Measurements from ENCODE around the gene TP53INP2.
"Not testable (repeated sequence)": the region's sequence is repeated elsewhere in the genome, so short reads cannot be mapped to it uniquely, and the experiment has no call there.

The TP53INP2 gene

DNA sequence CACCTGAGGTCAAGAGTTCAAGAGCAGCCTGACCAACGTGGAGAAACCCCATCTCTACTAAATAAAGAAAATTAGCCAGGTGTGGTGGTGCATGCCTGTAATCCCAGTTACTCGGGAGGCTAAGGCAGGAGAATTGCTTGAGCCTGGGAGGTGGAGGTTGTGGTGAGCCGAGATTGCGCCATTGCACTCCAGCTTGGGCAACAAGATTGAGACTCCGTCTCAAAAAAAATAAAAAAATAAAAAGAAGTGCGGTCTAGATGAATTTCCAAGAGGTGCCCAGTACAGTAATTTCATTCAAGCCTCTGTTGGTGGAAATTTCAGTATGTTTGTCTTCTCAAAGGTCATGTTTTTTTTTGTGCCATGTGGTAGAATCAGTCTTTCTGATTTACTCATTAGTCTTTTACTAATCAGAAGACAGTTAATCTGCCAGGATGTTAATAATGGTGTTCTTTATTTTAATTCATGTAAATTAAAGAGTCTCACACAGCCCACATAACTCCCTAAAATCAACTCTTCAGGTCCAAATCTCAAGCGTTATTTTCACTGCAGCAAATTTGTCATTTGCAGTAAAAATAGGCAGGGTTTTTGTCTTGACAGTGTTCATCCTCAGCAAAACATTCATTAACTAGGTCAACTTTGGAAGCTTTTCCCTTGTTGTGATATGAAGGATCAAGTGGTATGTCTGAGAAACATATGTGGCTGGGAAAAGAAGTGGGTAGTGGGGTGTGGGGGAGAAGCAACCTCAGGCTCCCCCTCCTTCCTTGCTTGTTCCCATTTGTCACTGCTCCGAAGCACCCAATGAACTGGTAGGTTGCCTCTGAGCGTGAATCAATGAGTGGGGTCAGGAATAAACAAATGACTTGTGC is 13.3 kb downstream of the TP53INP2 start:
- TF ChIP-seq, protein P1, sequence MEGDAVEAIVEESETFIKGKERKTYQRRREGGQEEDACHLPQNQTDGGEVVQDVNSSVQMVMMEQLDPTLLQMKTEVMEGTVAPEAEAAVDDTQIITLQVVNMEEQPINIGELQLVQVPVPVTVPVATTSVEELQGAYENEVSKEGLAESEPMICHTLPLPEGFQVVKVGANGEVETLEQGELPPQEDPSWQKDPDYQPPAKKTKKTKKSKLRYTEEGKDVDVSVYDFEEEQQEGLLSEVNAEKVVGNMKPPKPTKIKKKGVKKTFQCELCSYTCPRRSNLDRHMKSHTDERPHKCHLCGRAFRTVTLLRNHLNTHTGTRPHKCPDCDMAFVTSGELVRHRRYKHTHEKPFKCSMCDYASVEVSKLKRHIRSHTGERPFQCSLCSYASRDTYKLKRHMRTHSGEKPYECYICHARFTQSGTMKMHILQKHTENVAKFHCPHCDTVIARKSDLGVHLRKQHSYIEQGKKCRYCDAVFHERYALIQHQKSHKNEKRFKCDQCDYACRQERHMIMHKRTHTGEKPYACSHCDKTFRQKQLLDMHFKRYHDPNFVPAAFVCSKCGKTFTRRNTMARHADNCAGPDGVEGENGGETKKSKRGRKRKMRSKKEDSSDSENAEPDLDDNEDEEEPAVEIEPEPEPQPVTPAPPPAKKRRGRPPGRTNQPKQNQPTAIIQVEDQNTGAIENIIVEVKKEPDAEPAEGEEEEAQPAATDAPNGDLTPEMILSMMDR (IDR thresholded peaks at IDR 0.05; ENCODE audit: low read depth, low read length), result no peak
- H3K27me3 ChIP-seq (ENCODE audit: insufficient read depth, low read depth, severe bottlenecking), result no peaks in the 10 kb centered on the region
- no peak for DNase-seq
- H3K4me3 ChIP-seq (ENCODE audit: low read depth, low read length), result no peak overlapping the region
- H3K27ac ChIP-seq, result no peak overlapping the region
- H3K9me3 ChIP-seq (ENCODE audit: severe bottlenecking), result no peaks in the 10 kb centered on the region
- peaks cover 18% of the 10 kb centered on the region for H3K36me3 ChIP-seq

DNA sequence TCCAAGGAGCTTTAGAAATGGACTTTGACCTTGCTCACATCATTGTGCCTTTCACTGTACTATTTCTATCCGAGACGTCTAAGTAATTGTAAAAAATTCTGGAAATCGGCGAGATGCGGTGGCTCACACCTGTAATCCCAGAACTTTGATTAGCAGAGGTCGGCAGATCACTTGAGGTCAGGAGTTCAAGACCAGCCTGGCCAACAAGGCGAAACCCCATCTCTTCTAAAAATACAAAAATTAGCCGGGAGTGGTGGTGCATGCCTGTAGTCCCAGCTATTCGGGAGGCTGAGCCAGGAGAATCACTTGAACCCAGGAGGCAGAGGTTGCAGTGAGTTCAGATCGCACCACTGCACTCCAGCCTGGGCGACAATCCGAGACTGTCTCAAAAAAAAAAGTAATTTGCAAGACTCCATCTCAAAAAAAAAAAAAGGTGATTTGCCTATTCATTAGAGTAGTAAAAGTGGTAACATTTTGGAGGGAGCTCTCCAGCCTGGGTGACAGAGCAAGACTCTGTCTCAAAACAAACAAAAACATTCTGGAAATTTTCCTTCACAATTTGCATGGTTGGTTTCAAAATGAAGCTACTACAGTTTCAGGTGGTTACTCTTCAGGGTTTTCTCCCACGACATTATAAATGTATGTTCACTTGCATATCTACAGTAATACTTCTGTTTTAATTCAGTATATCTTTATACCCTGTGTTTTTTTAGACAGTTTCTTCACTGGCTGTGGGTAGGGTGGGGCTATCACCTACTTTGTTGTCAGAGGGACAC is 15.3 kb downstream of the TP53INP2 start:
- H3K9me3 ChIP-seq (ENCODE audit: severe bottlenecking); H3K27me3 ChIP-seq (ENCODE audit: insufficient read depth, low read depth, severe bottlenecking); H3K27ac ChIP-seq; H3K4me3 ChIP-seq (ENCODE audit: low read depth, low read length); DNase-seq: not testable (repeated sequence)
- H3K36me3 ChIP-seq, result peaks cover 17% of the 10 kb centered on the region

DNA sequence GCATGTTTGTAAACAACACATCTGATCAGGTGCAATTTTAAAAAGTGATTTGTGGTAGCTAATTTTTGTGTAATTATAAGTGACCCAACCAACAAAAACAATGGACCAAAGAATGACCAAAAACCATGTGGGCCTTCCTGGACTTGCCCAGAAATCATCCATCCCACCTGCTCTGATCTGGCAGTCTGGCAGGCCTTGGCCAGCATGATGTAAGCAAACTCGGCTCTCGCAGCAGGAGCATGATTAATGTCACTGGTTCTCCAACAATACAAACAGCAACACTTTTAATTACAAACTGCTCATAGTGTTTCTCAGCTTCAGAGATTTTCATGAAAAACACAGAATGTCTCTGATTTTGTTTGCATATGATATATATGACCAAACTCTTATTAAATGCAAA is 16.1 kb downstream of the TP53INP2 start:
- Histone ChIP-seq H3K27me3 (ENCODE audit: insufficient read depth, low read depth, severe bottlenecking) (no peaks in the 10 kb centered on the region), H3K27ac (no peak overlapping the region), H3K4me3 (ENCODE audit: low read depth, low read length) (no peak overlapping the region), H3K36me3 (peaks cover 18% of the 10 kb centered on the region), H3K9me3 (ENCODE audit: severe bottlenecking) (no peaks in the 10 kb centered on the region)
- DNase-seq, result no peak
- TF ChIP-seq, protein P1 (IDR thresholded peaks at IDR 0.05; ENCODE audit: low read depth, low read length), result no peak

DNA sequence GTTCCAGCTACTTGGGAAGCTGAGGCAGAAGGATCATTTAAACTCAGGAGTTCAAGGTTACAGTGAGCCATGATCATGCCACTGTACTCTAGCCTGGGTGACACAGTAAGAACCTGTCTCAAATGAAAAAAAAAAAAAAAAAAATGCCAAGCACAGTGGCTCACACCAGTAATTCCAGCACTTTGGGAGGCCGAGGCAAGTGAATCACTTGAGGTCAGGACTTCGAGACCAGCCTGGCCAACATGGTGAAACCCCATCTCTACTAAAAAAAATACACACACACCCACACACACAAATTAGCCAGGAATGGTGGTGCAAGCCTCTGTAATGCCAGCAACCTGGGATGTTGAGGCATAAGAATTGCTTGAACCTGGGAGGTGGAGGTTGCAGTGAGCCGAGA is 18.4 kb downstream of the TP53INP2 start:
- H3K36me3 ChIP-seq, result peaks cover 33% of the 10 kb centered on the region
- H3K9me3 ChIP-seq (ENCODE audit: severe bottlenecking), result not testable (repeated sequence)

DNA sequence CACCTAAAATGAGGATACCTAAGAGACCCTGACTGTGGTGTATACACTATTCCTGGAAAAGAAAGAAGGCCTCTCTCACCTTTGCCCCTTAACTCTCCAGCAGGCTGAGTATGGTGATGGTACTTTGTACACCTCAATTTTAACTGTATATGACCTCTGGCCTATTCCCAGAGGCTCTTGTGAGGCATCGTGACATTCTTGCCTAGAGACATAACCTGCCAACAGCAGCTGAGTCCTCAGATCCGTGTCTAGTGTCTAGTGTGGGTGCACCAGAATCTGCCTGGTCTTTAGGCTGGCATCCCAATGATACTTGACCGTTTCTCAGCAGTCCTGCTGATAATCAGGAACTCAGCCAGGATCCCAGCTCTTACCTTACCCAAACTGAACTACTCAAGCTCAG is 20.0 kb downstream of the TP53INP2 start:
- Histone ChIP-seq H3K4me3 (ENCODE audit: low read depth, low read length) (no peak overlapping the region), H3K36me3 (peaks cover 39% of the 10 kb centered on the region), H3K9me3 (ENCODE audit: severe bottlenecking) (no peaks in the 10 kb centered on the region), H3K27me3 (ENCODE audit: insufficient read depth, low read depth, severe bottlenecking) (no peaks in the 10 kb centered on the region), H3K27ac (no peak overlapping the region)
- TF ChIP-seq, protein P1 (IDR thresholded peaks at IDR 0.05; ENCODE audit: low read depth, low read length), result no peak
- DNase-seq, result no peak

More for the DNA sequence above, 18.4 kb downstream of the TP53INP2 start:
- not testable (repeated sequence) for DNase-seq; H3K27ac ChIP-seq; H3K4me3 ChIP-seq (ENCODE audit: low read depth, low read length); H3K27me3 ChIP-seq (ENCODE audit: insufficient read depth, low read depth, severe bottlenecking)

DNA sequence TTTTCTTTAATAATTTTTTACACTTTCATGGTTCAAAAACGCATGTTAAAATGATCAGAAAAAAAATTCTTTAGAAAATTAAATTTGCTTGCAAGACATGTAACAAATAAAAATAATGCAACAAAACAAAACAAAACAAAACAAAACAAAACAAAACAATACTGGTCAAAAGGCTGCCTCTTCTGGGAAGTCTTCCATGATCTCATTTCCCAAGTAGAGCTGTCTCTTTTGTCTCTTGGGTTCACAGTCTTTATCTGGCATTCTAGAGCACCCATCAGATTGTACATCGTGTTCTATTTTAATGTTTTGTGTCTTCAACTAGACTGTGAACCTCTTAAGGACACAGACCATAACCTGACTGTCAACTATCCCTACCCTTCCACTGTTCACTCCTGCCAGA is 25.3 kb downstream of the TP53INP2 start:
- H3K4me3 ChIP-seq (ENCODE audit: low read depth, low read length), result no peak overlapping the region
- DNase-seq, result no peak
- no peaks in the 10 kb centered on the region for H3K9me3 ChIP-seq (ENCODE audit: severe bottlenecking)
- TF ChIP-seq, protein P1 (IDR thresholded peaks at IDR 0.05; ENCODE audit: low read depth, low read length), result no peak
- H3K27me3 ChIP-seq (ENCODE audit: insufficient read depth, low read depth, severe bottlenecking), result no peaks in the 10 kb centered on the region
- H3K36me3 ChIP-seq, result peaks cover 41% of the 10 kb centered on the region
- no peak overlapping the region for H3K27ac ChIP-seq
